SU-DHL-6 (cell line): ENCODE measurements around the gene COL7A1.

Experiments
- H2AFZ ChIP-seq: fragments of 200-600 bp; sonication (generic); 2 replicates; pipeline ENCODE4 v1.6.1; 2014; ENCODE audit warnings: low read depth, mild to moderate bottlenecking, moderate library complexity, mixed read lengths, antibody characterized with exemption, low read length; ENCODE audit not compliant: severe bottlenecking
- H3F3A ChIP-seq: fragments of 200-600 bp; shearing (Covaris generic); 2 replicates; pipeline ENCODE4 v1.6.0; 2016; ENCODE audit warnings: antibody characterized with exemption, mild to moderate bottlenecking; ENCODE audit not compliant: insufficient read depth
- H3K27ac ChIP-seq: fragments of 200-600 bp; sonication (generic); 2 replicates; pipeline ENCODE4 v1.5.1; 2016; ENCODE audit warnings: low read depth, mild to moderate bottlenecking, low read length, moderate library complexity, mixed read lengths
- H3K27me3 ChIP-seq: fragments of 200-600 bp; sonication (generic), shearing (Covaris generic); 2 replicates; pipeline ENCODE4 v1.6.0; 2014; ENCODE audit warnings: mild to moderate bottlenecking, low read length
- H3K36me3 ChIP-seq: fragments of 200-600 bp; sonication (generic); 2 replicates; pipeline ENCODE4 v1.6.1; 2014; ENCODE audit warnings: mild to moderate bottlenecking, low read length, mixed read lengths
- H3K4me2 ChIP-seq: fragments of 300-600, 200-600 bp; shearing (Covaris generic), sonication (generic); 2 replicates; pipeline ENCODE4 v1.6.0; 2014; ENCODE audit warnings: low read length, low read depth, mild to moderate bottlenecking; ENCODE audit not compliant: poor library complexity, severe bottlenecking
- H3K4me3 ChIP-seq: fragments of 200-600 bp; sonication (generic); 2 replicates; pipeline ENCODE4 v1.5.1; 2014; ENCODE audit warnings: antibody characterized with exemption, low read length, mild to moderate bottlenecking, mixed read lengths; ENCODE audit not compliant: insufficient read depth, poor library complexity, severe bottlenecking
- H3K79me2 ChIP-seq: fragments of 200-600 bp; sonication (generic); 2 replicates; pipeline ENCODE4 v1.6.1; 2014; ENCODE audit warnings: mild to moderate bottlenecking, low read length, moderate library complexity; ENCODE audit not compliant: insufficient read depth
- H3K9ac ChIP-seq: fragments of 200-600 bp; sonication (generic); 2 replicates; pipeline ENCODE4 v1.7.0; 2014; ENCODE audit warnings: mild to moderate bottlenecking, low read length
- H3K9me2 ChIP-seq: fragments of 200-600 bp; sonication (generic); replicated peaks from 2 replicates; pipeline ENCODE4 v1.6.1; 2014; ENCODE audit warnings: low read length; ENCODE audit not compliant: insufficient read depth
- H3K9me3 ChIP-seq: fragments of 200-600 bp; sonication (generic); 2 replicates; pipeline ENCODE4 v1.6.1; 2014; ENCODE audit warnings: low read length, mixed read lengths; ENCODE audit not compliant: insufficient read depth
- H4K20me1 ChIP-seq: fragments of 200-600 bp; sonication (generic); 2 replicates; pipeline ENCODE4 v1.6.1; 2014; ENCODE audit warnings: low read depth, mild to moderate bottlenecking, antibody characterized with exemption, low read length, moderate library complexity, mixed read lengths
- CTCF ChIP-seq: fragments of 200-600 bp; sonication (generic); IDR thresholded peaks from one replicate; pipeline ENCODE4 v1.5.1; 2017; ENCODE audit warnings: antibody characterized with exemption, mild to moderate bottlenecking, low read length, moderate library complexity; ENCODE audit not compliant: insufficient read depth, poor library complexity, severe bottlenecking
- EZH2phosphoT487 ChIP-seq: fragments of 200-600 bp; sonication (generic), shearing (Covaris generic); conservative IDR thresholded peaks from 2 replicates; pipeline ENCODE4 v1.6.1; 2018; ENCODE audit warnings: mild to moderate bottlenecking, antibody characterized with exemption, low read length, moderate library complexity, mixed read lengths

Gene COL7A1

GRCh38 chr3:48625600-48625999 is 30.5 kb upstream of the COL7A1 start:
- Histone ChIP-seq H3K9ac (no peak overlapping the region), H3K79me2 (no peaks in the 10 kb centered on the region), H3K9me2 (no peaks in the 10 kb centered on the region), H3K4me3 (no peak overlapping the region), H3F3A (no peaks in the 10 kb centered on the region), H3K4me2 (no peak overlapping the region), H4K20me1 (no peaks in the 10 kb centered on the region), H3K36me3 (no peaks in the 10 kb centered on the region), H3K27ac (no peak overlapping the region), H3K27me3 (no peaks in the 10 kb centered on the region), H2AFZ (no peak overlapping the region), H3K9me3 (no peaks in the 10 kb centered on the region)
- TF ChIP-seq EZH2phosphoT487 (no peak), CTCF (no peak)

GRCh38 chr3:48624767-48625166 is 29.6 kb upstream of the COL7A1 start:
- Histone ChIP-seq H2AFZ (no peak overlapping the region), H4K20me1 (no peaks in the 10 kb centered on the region), H3K4me2 (no peak overlapping the region), H3K4me3 (no peak overlapping the region), H3F3A (no peaks in the 10 kb centered on the region), H3K9me2 (no peaks in the 10 kb centered on the region), H3K79me2 (no peaks in the 10 kb centered on the region), H3K27me3 (no peaks in the 10 kb centered on the region), H3K9me3 (no peaks in the 10 kb centered on the region), H3K36me3 (no peaks in the 10 kb centered on the region), H3K9ac (no peak overlapping the region), H3K27ac (no peak overlapping the region)
- TF ChIP-seq EZH2phosphoT487 (no peak), CTCF (no peak)

- Histone ChIP-seq H3K27me3 (no peaks in the 10 kb centered on the region), H3K36me3 (no peaks in the 10 kb centered on the region), H3K9me3 (no peaks in the 10 kb centered on the region), H3K4me2 (no peak overlapping the region), H3K9ac (no peak overlapping the region), H3K4me3 (no peak overlapping the region), H2AFZ (no peak overlapping the region), H4K20me1 (no peaks in the 10 kb centered on the region), H3K79me2 (no peaks in the 10 kb centered on the region), H3F3A (no peaks in the 10 kb centered on the region), H3K27ac (no peak overlapping the region), H3K9me2 (no peaks in the 10 kb centered on the region)
- TF ChIP-seq CTCF (no peak), EZH2phosphoT487 (no peak)
Measured at GRCh38 chr3:48623851-48624547, 28.9 kb upstream of the COL7A1 start.
